ENCODE results near the gene HJURP.

The HJURP gene

GRCh38 chr2:233851169-233851568 is 3.2 kb downstream of the HJURP start:
- TF ChIP-seq CTCF (IDR thresholded peaks at IDR 0.05; ENCODE audit: insufficient read depth, low read length, poor library complexity, severe bottlenecking): no peak
- H3K4me3 ChIP-seq (replicated peaks; ENCODE audit: low read depth, low read length): no peak overlapping the region
- H3K27me3 ChIP-seq (replicated peaks; ENCODE audit: control insufficient read depth, insufficient read depth, low read length): no peaks in the 10 kb centered on the region
- peaks cover 19% of the 10 kb centered on the region for H3K36me3 ChIP-seq (ENCODE audit: control insufficient read depth, insufficient read depth, low read length)
- no peak for DNase-seq (ENCODE audit: extremely low read depth, insufficient read length)

GRCh38 chr2:233850745-233851144 is 3.6 kb downstream of the HJURP start:
- H3K27me3 ChIP-seq (replicated peaks; ENCODE audit: control insufficient read depth, insufficient read depth, low read length): no peaks in the 10 kb centered on the region
- no peak for DNase-seq (ENCODE audit: extremely low read depth, insufficient read length)
- H3K4me3 ChIP-seq (replicated peaks; ENCODE audit: low read depth, low read length): no peak overlapping the region
- no peak for TF ChIP-seq CTCF (IDR thresholded peaks at IDR 0.05; ENCODE audit: insufficient read depth, low read length, poor library complexity, severe bottlenecking)
- H3K36me3 ChIP-seq (ENCODE audit: control insufficient read depth, insufficient read depth, low read length): peaks cover 19% of the 10 kb centered on the region

DNA sequence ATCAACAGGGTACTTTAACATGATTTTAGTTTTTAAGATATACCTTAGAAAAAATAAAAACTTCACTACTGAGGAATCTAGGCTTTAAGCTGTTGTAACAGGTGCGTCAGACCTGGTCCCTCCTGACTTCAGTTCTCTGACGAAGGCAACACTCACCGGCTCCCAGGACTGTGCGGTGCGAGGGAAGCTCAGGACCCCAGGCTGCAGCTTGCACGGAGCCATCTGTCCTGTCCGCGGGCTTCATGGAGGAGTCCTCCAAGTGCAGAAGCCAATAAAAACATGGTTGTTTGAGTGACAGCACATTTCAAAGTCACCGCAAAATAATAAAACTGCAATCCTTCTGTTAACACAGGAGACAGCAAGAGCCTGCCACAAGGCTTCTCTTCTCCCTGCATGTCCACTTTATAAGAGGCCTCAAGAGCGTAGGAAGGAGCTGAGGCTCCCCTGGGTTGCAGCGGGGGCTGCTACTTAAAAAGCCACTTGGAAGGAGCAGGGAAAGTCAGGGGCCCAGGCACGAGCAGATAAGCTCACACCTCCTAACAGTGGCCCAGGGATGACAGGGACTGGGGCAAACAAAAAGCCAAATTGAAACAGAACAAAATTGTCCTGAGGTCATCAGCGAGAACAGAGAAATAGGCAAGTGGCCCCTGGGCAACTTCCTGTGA is 4.6 kb downstream of the HJURP start:
- no peak for DNase-seq (ENCODE audit: extremely low read depth, insufficient read length)
- H3K36me3 ChIP-seq (ENCODE audit: control insufficient read depth, insufficient read depth, low read length): peaks cover 21% of the 10 kb centered on the region

GRCh38 chr2:233848276-233848675 is 6.1 kb downstream of the HJURP start:
- no peak overlapping the region for H3K4me3 ChIP-seq (replicated peaks; ENCODE audit: low read depth, low read length)
- no peak for DNase-seq (ENCODE audit: extremely low read depth, insufficient read length)
- no peaks in the 10 kb centered on the region for H3K27me3 ChIP-seq (replicated peaks; ENCODE audit: control insufficient read depth, insufficient read depth, low read length)
- peaks cover 33% of the 10 kb centered on the region for H3K36me3 ChIP-seq (ENCODE audit: control insufficient read depth, insufficient read depth, low read length)
- no peak for TF ChIP-seq CTCF (IDR thresholded peaks at IDR 0.05; ENCODE audit: insufficient read depth, low read length, poor library complexity, severe bottlenecking)

More for the DNA sequence above, 4.6 kb downstream of the HJURP start:
- TF ChIP-seq CTCF (IDR thresholded peaks at IDR 0.05; ENCODE audit: insufficient read depth, low read length, poor library complexity, severe bottlenecking): no peak
- no peak overlapping the region for H3K4me3 ChIP-seq (replicated peaks; ENCODE audit: low read depth, low read length)
- no peaks in the 10 kb centered on the region for H3K27me3 ChIP-seq (replicated peaks; ENCODE audit: control insufficient read depth, insufficient read depth, low read length)

GRCh38 chr2:233847248-233847898 is 7.0 kb downstream of the HJURP start:
- DNase-seq (ENCODE audit: extremely low read depth, insufficient read length): no peak
- peaks cover 36% of the 10 kb centered on the region for H3K36me3 ChIP-seq (ENCODE audit: control insufficient read depth, insufficient read depth, low read length)
- no peaks in the 10 kb centered on the region for H3K27me3 ChIP-seq (replicated peaks; ENCODE audit: control insufficient read depth, insufficient read depth, low read length)
- no peak for TF ChIP-seq CTCF (IDR thresholded peaks at IDR 0.05; ENCODE audit: insufficient read depth, low read length, poor library complexity, severe bottlenecking)
- H3K4me3 ChIP-seq (replicated peaks; ENCODE audit: low read depth, low read length): no peak overlapping the region

Measured in GM06990 (cell line).